Measurements from ENCODE around the gene TOR4A.
"Not testable (repeated sequence)": the region's sequence is repeated elsewhere in the genome, so short reads cannot be mapped to it uniquely, and the experiment has no call there.

TOR4A gene

DNA sequence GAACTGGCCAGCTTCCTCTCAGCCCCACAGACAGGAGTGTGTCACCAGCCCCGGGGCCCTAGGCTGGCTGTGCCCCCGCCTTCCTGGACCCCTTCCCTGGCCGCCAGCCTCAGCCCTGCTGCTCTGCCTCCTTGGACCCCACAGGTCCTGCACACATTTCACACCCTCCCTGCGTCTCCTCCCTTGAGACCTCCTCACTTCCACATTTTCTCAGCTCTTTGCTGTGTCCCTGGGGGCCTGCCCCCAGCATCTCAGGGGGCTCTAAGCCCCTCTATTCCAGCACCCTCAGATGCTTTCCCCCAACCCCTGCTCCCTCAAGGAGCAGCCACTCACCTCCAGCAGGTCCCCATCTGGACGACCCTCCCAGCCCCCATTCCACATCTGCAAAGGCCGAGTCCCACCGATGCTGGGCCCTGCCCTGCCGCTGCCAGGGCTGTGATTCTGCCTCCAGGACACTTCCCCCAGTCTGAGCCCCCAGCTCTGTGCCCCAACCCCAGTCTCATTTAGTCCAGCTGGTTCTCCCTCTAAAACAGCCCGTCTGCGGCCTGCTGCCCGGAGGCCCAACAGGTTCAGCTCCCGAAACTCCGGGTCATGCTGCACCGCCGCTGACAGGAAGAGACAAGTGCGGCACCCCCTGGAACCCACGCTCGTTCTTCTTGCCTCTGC, 42.6 kb upstream of the TOR4A start:
- no peak overlapping the region for H3K4me3 ChIP-seq (ENCODE audit: low read length)
- no peak for DNase-seq (ENCODE audit: low read depth)
- TF ChIP-seq, protein P1, sequence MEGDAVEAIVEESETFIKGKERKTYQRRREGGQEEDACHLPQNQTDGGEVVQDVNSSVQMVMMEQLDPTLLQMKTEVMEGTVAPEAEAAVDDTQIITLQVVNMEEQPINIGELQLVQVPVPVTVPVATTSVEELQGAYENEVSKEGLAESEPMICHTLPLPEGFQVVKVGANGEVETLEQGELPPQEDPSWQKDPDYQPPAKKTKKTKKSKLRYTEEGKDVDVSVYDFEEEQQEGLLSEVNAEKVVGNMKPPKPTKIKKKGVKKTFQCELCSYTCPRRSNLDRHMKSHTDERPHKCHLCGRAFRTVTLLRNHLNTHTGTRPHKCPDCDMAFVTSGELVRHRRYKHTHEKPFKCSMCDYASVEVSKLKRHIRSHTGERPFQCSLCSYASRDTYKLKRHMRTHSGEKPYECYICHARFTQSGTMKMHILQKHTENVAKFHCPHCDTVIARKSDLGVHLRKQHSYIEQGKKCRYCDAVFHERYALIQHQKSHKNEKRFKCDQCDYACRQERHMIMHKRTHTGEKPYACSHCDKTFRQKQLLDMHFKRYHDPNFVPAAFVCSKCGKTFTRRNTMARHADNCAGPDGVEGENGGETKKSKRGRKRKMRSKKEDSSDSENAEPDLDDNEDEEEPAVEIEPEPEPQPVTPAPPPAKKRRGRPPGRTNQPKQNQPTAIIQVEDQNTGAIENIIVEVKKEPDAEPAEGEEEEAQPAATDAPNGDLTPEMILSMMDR (IDR thresholded peaks at IDR 0.05; ENCODE audit: insufficient read depth, low read depth, low read length, missing control alignments), result no peak

DNA sequence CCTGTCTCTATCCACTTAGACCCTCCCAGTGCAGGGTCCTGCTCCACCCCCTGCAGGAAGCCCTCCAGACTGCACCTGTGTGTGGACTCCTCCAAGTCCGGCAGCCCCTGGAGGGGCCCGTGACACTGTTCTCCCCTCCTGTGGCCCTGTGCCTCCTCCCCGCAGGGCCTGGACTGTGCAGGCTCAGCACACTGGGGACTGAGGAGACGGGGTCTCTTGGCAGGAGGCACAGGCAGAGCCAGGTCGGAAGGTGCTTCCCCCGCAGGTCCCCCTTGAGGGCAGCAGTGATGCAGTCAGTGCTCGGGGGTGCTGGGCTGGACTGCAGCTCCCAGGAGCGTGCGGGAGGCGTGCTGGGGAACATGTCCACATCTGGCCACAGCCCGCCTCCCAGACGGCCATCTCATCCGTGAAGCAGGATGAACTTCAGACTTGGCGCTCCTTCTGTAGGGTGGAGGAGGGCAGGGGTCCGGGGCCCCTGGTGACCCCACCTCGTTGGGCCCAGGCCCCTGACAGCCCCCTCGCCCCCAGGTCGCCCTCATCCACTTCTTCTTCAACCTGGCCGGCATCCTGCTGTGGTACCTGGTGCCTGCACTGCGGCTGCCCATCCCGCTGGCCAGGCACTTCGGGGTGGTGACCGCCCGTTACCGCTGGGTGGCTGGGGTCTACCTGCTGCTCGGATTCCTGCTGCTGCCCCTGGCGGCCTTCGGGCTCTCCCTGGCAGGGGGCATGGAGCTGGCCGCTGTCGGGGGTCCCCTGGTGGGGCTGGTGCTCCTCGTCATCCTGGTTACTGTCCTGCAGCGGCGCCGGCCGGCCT, 41.9 kb upstream of the TOR4A start:
- DNase-seq (ENCODE audit: low read depth), result no peak
- TF ChIP-seq, protein P1 (IDR thresholded peaks at IDR 0.05; ENCODE audit: insufficient read depth, low read depth, low read length, missing control alignments), result no peak
- H3K4me3 ChIP-seq (ENCODE audit: low read length), result no peak overlapping the region

DNA sequence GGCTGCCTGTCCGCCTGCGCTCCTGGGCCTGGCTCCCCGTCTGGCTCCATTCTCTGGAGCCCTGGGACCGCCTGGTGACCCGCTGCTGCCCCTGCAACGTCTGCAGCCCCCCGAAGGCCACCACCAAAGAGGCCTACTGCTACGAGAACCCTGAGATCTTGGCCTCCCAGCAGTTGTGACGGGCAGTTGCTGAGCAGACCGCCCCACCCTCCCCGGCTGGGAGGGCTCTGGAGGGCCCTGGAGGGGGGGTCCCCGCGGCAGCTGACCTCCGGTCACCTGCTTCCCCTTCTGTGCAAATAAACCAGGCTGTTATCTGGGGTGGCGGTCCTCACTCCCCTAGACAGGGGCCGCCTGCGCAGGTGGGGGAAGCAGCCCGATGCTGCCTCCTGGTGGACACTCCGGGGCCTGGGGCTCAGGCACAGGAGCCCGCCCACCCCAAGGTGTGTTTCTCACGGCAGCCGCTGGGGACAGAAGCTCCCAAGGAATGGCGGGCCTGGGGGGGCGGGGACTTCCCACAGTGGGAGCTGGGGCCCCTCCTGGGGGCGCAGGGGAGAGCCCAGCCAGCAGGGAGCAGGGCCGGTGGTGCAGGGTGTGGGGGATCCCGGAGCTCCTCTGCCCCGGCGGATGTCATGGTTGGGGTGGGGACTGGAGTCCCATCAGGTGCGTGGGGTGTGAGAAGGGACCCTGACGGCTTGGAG, 41.1 kb upstream of the TOR4A start:
- H3K4me3 ChIP-seq (ENCODE audit: low read length), result no peak overlapping the region
- TF ChIP-seq, protein P1 (IDR thresholded peaks at IDR 0.05; ENCODE audit: insufficient read depth, low read depth, low read length, missing control alignments), result peak; percentile 94

DNA sequence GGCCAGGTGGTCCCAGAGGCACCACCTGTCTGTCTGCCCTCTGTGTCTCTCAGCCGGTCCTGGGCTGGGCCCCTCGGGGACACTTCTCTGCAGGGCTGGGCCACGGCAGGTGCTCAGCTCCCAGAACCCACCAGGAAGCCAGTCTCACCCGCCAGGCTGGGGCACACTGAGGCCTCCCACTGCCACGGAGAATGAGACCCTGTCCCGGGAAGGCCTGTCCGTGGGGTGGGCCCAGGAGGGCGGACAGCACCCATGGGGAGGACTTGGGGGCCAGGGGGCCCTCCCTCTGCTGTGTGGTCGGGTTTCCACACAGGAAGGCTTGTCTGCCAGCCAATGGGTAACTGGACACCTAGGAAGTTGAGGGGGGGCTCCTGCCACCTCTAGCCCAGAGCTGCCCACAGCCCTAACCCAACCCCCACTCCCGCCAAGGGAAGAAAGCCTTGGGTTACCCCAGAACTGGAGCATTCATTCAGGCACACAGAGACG, 40.5 kb upstream of the TOR4A start:
- TF ChIP-seq, protein P1 (IDR thresholded peaks at IDR 0.05; ENCODE audit: insufficient read depth, low read depth, low read length, missing control alignments), result no peak
- H3K4me3 ChIP-seq (ENCODE audit: low read length), result no peak overlapping the region
- DNase-seq (ENCODE audit: low read depth), result no peak

More for the DNA sequence above, 41.1 kb upstream of the TOR4A start:
- peak; percentile 82 for DNase-seq (ENCODE audit: low read depth)

DNA sequence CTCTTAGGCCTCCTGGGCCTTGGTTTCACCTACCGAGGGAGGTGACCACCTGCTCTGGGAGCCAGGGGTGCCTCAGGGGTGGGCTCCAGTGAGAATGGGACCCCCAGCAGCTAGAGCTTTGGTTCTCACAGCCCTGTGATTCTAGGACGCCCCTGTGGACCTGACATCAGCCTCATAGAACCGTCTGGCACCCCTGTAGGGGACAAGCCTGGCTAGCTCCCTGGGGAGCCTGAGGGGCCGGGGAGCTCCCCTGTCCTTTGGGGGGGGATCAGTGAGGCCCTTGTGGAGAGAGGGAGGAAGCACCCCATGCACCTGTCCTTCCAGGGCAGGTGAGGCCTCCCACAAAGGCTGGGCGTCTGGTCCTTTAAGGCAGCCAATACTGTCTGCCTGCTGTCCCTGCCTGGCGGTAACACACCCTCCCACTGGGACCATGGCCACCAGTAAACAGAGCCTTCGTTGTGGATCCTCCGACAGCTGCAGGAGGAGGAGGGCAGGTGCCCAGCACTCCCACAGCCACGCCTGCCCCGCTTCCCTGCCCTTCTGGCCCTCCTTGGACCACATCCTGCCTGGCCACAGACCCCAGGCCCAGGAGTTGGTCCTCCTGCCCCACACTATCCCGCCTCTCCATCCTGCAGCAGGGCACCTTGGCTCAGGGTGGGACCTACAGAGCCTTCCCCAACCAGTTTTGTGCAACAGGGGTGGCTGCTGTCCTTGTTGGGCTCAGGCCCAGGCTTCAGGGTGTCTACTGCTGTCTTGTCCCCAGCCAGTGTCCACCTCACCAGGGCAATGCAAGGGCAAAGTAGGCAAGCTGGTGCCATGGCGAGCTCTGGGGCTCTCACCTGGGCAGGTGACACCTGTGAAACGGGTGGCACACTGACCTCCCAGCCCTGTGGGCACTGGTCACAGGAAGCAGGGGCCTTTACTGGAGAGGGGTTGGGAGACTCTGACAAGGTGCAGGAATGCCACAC, 39.5 kb upstream of the TOR4A start:
- DNase-seq (ENCODE audit: low read depth), result no peak
- H3K4me3 ChIP-seq (ENCODE audit: low read length), result no peak overlapping the region
- TF ChIP-seq, protein P1 (IDR thresholded peaks at IDR 0.05; ENCODE audit: insufficient read depth, low read depth, low read length, missing control alignments), result no peak

DNA sequence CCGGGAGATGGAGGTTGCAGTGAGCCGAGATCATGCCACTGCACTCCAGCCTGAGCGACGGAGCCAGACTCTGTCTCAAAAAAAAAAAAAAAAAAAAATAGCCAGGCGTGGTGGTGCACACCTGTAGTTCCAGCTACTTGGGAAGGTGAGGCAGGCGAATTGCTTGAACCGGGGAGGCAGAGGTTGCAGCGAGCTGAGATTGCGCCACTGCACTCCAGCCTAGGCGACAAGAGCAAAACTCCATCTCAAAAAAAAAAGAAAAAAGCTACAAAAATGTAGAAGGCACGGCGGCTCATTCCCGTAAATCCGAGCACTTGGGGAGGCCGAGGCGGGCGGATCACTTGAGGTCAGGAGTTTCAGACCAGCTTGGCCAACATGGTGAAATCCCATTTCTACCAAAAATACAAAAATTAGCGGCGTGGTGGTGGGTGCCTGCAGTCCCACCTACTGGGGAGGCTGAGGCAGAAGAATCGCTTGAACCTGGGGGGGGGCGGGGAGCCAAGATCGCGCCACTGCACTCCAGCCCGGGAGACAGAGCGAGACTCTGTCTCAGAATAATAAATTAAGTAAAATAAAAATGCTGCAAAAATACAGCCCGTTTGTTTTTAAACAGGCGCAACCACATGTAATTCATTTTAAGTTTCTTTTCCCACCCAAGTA, 37.9 kb upstream of the TOR4A start:
- peak overlapping the region; percentile 65 for H3K4me3 ChIP-seq (ENCODE audit: low read length)
- not testable (repeated sequence) for DNase-seq (ENCODE audit: low read depth)
